GM12864 (cell line): ENCODE results near the gene ZNF518B.

Experiments
- DNase-seq: peaks from one replicate; pipeline ENCODE4 v3.0.0-alpha.2; 2011; ENCODE audit warnings: low read depth
- H3K4me3 ChIP-seq: 2 replicates; pipeline ENCODE4 v1.5.1; 2011; ENCODE audit warnings: mild to moderate bottlenecking, low read depth, low read length, control low read depth
- TF ChIP-seq, protein P1 (sequence below): IDR thresholded peaks from 2 replicates; pipeline ENCODE4 v1.5.1; 2011; ENCODE audit warnings: low read depth, mild to moderate bottlenecking, moderate library complexity, low read length, control low read depth, inconsistent platforms; ENCODE audit errors: missing control alignments

ZNF518B gene

DNA sequence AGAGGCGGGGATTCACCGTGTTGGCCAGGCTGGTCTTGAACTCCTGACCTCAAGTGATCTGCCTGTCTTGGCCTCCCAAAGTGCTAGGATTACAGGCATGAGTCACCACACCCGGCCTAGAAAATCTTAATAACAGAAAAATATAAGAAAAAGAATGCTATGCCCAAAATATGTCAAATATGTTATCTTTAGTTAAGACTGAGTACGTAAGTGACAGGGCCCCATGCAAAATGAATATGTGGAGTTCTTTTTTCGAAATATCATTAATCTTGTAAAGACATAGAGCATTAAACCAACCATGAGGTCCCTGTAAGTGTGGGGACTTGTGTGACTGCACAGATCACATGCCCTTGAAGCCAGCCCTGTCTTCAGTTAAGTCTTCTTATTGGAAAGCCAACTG, 8.9 kb upstream of the ZNF518B start:
- DNase-seq = no peak
- TF ChIP-seq, protein P1, sequence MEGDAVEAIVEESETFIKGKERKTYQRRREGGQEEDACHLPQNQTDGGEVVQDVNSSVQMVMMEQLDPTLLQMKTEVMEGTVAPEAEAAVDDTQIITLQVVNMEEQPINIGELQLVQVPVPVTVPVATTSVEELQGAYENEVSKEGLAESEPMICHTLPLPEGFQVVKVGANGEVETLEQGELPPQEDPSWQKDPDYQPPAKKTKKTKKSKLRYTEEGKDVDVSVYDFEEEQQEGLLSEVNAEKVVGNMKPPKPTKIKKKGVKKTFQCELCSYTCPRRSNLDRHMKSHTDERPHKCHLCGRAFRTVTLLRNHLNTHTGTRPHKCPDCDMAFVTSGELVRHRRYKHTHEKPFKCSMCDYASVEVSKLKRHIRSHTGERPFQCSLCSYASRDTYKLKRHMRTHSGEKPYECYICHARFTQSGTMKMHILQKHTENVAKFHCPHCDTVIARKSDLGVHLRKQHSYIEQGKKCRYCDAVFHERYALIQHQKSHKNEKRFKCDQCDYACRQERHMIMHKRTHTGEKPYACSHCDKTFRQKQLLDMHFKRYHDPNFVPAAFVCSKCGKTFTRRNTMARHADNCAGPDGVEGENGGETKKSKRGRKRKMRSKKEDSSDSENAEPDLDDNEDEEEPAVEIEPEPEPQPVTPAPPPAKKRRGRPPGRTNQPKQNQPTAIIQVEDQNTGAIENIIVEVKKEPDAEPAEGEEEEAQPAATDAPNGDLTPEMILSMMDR = no peak
- H3K4me3 ChIP-seq = no peak overlapping the region

DNA sequence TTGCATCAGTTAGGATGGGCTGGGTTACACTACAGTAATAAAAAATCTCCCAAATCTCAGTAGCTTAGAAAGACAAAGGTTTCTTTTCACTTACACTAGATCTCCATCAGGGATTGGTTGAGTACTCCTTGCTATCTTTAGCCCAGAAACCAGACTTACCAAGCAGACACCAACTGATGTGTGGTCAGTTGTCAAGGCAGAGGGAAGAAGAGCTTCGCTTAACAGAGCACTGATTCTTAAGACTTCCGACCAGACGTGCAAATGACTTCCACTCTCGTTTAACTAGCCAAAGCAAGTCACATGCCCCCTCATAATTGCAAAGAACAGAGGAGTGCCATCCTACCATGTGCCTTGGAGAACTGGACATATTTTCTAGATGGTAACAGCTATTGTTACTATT, 5.7 kb upstream of the ZNF518B start:
- TF ChIP-seq, protein P1 = no peak
- DNase-seq = no peak
- H3K4me3 ChIP-seq = no peak overlapping the region

DNA sequence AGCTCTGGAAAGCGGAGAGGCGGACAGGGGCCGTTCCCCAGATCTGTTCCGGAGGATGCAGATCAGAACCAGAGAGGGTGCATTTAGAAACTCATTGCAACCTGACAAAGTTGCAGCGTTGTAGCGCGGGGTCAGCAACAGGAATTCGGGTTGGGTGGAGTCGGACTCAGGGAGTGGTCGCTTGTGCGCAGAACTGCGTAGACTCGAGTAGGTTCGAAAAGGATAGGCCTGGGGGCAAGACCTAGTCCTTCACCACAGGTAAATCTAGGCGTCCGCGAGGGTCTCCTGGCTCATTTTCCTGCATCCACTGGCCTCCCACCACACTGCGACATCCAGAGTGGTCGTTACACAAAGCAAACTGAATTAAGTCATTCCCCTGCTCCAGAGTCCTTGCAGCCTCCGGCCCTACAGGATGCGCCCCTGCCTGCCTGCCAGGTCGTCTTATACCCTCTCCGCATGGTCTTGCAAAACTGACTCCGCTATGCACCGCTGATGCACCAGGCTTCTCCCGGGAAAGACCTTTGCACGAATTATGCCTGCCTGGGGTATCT, 4.7 kb upstream of the ZNF518B start:
- TF ChIP-seq, protein P1 = no peak
- no peak for DNase-seq
- H3K4me3 ChIP-seq = no peak overlapping the region; the same call in 1 of the 2 replicates

DNA sequence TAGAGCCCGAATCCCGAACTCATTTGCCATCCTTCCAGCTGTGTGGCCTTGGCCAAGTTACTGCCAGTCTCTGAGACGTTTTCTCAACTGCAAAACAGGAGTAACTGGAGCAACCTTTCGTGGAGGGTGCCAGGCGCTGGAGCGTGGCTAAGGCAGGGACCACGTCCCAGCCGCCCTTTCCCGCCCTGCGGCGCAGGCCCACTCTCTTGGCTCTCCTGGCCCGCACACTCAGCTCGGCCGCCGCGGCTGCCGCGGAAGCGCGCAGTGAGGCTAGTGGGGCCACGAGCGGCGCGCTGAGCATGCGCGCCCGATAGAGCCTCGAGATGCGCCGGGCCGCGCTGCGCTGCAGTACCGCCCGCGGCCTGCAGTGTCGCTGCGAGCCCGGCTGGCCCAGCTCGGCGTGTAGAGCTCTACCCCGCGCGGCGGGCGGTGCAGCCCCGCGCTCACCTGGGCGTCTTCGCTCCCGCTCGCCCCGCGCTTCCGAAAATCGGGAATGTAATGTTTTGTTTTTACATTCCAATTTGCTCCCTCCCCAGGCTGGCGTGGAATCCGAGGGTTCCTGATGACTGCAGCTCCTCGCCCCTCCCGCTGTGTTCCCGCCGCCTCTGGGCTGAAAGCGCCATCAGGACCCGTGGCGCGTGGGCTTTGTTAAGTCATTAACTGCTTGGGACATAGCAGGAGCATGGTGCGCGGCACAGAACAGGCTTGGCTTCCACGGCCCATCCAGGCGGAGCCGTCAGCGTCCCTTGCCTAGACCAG, 4.0 kb upstream of the ZNF518B start:
- H3K4me3 ChIP-seq = peak overlapping the region; percentile 53
- peak; percentile 22 for DNase-seq
- TF ChIP-seq, protein P1 = peak; percentile 93

DNA sequence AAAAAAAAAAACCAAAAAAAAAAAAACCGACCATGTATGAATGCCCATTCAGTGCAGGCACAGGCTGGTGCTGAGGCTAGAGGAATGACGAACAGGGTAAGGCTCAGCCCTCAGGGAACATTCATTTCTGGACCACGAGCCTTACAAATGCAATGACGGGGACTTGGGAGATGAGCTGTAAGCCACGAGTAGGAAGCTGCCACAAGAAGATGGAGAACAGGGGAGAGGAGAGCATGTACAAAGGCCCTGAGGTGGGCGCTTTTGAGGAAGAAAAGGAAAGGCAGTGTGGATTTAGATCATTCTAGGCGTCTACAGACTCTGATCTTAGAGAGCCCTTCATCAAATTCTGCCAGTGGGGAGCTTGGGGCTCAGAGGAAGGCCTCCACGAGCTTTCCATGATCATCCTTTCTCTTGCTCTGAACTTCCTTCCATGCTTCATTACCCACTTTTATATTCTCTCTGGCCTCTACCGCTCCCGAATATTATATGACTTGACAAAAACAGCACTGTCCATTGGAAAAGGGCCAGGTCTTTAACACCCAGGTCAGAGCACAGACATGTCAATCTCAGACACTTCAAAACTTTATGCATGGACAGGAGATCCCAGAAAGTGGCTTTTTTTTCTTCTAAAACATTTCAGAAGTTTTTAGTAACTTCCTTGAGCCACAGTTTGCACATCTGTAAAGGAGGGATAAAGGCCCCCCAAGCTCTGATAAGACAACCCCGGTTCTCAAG, 3.3 kb upstream of the ZNF518B start:
- TF ChIP-seq, protein P1 = no peak
- peak overlapping the region; percentile 53 for H3K4me3 ChIP-seq

DNA sequence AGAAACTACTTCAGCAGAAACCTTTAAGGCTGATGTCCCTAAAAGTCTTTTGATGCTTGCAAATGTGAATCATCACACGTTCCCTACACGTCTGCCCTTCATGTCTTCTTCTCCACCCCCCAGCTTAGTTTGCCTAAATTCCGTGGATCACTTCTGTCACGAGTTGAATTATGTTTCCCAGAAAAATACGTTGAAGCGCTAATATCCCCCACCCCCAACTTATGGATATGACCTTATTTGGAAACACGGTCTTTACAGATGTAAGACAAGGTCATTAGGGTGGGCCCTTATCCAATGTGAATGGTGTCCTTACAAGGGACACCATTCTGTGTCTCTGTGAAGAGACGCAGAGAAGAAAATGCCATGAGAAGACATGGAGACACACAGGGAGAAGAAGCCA, 2.1 kb upstream of the ZNF518B start:
- TF ChIP-seq, protein P1 = no peak
- no peak for DNase-seq
- H3K4me3 ChIP-seq = no peak overlapping the region

More for the DNA sequence above, 3.3 kb upstream of the ZNF518B start:
- no peak for DNase-seq
